Mucosa of descending colon (tissue), 3 donors: Measurements from ENCODE around the gene MYL7. TPM values are rescaled to one million over a fixed set of nuclear protein-coding genes. Genes with fewer than 3 reads are reported as not detected.

Experiments used
- ATAC-seq: fragments of 200-7000 bp; cut with Tn5 transposase; one replicate; pipeline ENCODE4 v1.9.1; 2020; ENCODE audit warnings: mild to moderate bottlenecking, moderate library complexity
- DNase-seq, 3 donors: peaks; one replicate each; pipeline ENCODE4 v3.0.0-alpha.2; 2020
- H3K36me3 ChIP-seq: fragments of 200-600 bp; one replicate; pipeline ENCODE4 v1.8.0; 2021; ENCODE audit warnings: low read depth, mild to moderate bottlenecking
- H3K4me1 ChIP-seq: fragments of 200-600 bp; one replicate; pipeline ENCODE4 v1.8.0; 2021; ENCODE audit warnings: low read depth, mild to moderate bottlenecking
- H3K4me3 ChIP-seq: fragments of 200-600 bp; one replicate; pipeline ENCODE4 v1.8.0; 2021; ENCODE audit warnings: mild to moderate bottlenecking
- H3K9me3 ChIP-seq: fragments of 200-600 bp; one replicate; pipeline ENCODE4 v1.8.0; 2021; ENCODE audit warnings: mild to moderate bottlenecking
- intact Hi-C, 2 donors: fragments of 100-400 bp; cut with DNase I in 1 of 2; cut with micrococcal nuclease in 1 of 2; formaldehyde crosslinking; loops; one replicate each; pipeline versions ENCODE4 v1.11.0 to v1.11.1; 2022; cut with DNase I, micrococcal nuclease
- total RNA-seq, 3 donors: library from RNA; stranded (reverse); fragmentation: NEBNext Ultra II Directional in 2 of 3; extraction: Animal tissue kit (Norgen Biotek cat#: 25700) in 2 of 3; gene quantifications; one replicate each; pipeline versions ENCODE4 v1.2.1 to v1.2.4, GENCODE V29; 2021 to 2023
- TF ChIP-seq, protein P1 (sequence below): fragments of 200-600 bp; IDR thresholded peaks from one replicate; pipeline ENCODE4 v1.8.0; 2022; ENCODE audit warnings: antibody characterized with exemption, mild to moderate bottlenecking
- donor health status: DM: no; HTN: no; CAD: no; lungs with moderate emphysema.
- donor health status: DM: no; HTN: no; CAD: no.
- donor health status: DM: no; HTN: yes; CAD: no.

Gene MYL7
- total RNA-seq, 3 donors from 2014 or later = 2.0 TPM; not detected in 2

DNA sequence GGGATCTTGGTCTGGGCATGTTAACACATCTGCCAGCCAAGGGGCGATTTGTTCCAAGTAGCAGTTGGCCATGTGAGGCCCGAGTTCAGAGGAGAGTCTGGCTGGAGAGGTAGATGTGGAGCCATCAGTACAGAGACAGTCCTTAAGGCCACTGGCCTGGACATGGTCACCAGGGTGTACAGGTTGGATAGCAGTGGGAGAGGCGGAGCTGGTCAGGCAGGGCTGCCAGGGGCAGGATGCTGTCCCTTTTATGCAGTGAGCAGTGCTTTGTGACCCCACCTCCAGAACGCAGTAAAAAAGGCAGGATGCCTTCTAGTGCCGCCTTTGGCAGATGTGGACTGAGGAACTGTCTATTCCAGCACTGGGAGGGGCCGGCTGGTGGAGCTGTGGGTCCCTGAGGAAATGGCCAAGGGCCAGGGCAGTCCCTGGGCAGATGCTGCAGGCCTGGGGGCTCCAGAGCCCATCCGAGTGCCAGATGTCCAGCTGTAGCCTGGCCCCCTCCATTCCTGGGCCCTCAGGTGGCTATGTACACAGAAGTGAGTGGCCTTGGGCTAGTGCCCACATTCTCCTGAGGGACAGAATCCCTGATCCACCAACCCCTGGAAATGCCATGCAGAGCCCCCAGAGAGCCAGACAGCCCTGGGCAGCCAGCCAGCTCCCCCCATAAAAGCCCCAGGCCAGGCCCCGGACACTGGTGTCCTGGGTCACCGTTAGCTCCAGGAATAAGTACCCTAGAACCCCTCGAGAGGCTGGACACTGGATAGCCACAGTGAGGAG lies 17.2 kb upstream of the MYL7 start:
- DNase-seq (no peak), ATAC-seq (no peak)
- intact Hi-C loops = no loop called here

DNA sequence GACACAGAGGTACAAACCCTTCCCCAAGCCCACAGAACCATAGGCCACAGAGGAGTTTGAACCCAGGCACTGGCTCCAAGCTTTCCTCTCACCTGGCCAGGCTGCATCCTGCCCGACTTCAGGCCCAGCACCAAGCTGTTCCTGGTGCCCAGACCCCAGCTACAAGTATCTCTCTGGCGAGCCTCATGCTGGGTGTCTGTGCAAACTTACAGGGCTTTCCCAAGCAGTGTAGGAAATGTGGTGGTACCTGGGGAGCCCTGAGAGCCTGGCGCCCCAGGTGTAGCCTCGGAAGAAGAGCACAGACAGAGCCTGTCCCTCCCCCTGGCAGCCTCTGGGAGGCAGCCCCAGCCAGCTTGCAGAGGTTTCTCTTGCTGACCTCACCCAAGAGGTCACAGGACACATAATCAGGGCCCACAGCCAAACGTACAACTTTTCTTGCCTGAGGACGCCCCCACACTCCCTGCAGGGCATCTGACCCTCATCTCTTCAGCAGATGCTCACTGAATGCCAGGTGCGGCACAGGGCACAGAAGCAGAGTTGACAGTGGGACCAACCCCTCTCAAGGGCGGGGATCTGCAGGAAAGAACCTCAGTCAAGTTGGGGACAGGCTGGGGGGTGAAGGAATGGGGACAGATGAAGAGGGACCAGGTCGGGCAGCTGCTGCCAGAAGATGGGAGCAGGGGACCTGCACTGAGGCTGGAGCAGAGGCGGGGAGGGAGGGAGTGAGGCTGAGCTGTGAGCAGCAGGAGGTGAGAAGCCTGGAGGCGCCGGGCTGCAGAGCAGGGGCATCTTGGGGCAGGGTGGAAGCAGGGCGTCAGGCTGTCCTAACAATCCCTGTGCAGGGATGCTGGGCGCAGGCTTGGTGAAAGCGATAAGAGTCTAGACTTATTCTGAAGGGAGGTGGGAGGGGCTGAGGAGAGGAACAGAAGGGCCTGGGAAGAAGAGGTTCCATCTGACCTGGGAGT lies 16.3 kb upstream of the MYL7 start:
- DNase-seq (no peak), ATAC-seq (no peak)
- Histone ChIP-seq H3K4me1 (no peaks in the 10 kb centered on the region), H3K36me3 (no peaks in the 10 kb centered on the region), H3K9me3 (no peaks in the 10 kb centered on the region), H3K4me3 (no peak overlapping the region)
- intact Hi-C loops = no loop called here
- TF ChIP-seq, protein P1, sequence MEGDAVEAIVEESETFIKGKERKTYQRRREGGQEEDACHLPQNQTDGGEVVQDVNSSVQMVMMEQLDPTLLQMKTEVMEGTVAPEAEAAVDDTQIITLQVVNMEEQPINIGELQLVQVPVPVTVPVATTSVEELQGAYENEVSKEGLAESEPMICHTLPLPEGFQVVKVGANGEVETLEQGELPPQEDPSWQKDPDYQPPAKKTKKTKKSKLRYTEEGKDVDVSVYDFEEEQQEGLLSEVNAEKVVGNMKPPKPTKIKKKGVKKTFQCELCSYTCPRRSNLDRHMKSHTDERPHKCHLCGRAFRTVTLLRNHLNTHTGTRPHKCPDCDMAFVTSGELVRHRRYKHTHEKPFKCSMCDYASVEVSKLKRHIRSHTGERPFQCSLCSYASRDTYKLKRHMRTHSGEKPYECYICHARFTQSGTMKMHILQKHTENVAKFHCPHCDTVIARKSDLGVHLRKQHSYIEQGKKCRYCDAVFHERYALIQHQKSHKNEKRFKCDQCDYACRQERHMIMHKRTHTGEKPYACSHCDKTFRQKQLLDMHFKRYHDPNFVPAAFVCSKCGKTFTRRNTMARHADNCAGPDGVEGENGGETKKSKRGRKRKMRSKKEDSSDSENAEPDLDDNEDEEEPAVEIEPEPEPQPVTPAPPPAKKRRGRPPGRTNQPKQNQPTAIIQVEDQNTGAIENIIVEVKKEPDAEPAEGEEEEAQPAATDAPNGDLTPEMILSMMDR = no peak

More for the DNA sequence above, 17.2 kb upstream of the MYL7 start:
- H3K4me1 ChIP-seq = no peaks in the 10 kb centered on the region
- no peak overlapping the region for H3K4me3 ChIP-seq
- H3K9me3 ChIP-seq = no peaks in the 10 kb centered on the region
- H3K36me3 ChIP-seq = no peaks in the 10 kb centered on the region
- TF ChIP-seq, protein P1 = no peak

DNA sequence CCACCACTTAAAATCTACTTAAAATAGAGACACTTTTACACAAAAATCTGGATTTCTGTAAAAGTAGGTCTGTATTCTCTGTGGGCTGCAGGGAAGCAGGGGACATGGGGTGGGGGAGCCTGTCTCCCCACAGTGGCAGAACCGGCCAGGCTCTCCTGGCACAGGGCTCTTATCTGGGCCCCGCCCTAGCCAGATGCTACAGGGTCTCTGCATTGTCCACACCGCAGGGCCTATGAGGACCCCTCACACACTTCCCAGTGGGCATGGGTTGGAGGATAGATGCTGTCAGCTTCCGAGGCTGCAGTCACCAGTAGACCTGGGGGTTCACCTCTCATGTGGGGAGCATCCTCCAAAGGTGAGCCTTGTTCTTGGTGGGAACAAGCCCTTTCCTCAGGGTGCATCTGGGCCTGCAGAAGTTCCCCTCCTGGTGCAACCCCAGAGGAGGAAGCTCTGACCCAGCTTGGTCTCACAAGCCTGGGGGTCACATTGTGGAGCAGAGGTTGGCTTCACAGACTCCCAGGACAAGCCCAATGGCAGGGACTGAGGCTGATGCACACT lies 15.4 kb upstream of the MYL7 start:
- intact Hi-C loops = no loop called here
- Histone ChIP-seq H3K4me1 (no peaks in the 10 kb centered on the region), H3K9me3 (no peaks in the 10 kb centered on the region), H3K36me3 (no peaks in the 10 kb centered on the region), H3K4me3 (no peak overlapping the region)
- ATAC-seq = no peak
- DNase-seq = no peak
- TF ChIP-seq, protein P1 = no peak

DNA sequence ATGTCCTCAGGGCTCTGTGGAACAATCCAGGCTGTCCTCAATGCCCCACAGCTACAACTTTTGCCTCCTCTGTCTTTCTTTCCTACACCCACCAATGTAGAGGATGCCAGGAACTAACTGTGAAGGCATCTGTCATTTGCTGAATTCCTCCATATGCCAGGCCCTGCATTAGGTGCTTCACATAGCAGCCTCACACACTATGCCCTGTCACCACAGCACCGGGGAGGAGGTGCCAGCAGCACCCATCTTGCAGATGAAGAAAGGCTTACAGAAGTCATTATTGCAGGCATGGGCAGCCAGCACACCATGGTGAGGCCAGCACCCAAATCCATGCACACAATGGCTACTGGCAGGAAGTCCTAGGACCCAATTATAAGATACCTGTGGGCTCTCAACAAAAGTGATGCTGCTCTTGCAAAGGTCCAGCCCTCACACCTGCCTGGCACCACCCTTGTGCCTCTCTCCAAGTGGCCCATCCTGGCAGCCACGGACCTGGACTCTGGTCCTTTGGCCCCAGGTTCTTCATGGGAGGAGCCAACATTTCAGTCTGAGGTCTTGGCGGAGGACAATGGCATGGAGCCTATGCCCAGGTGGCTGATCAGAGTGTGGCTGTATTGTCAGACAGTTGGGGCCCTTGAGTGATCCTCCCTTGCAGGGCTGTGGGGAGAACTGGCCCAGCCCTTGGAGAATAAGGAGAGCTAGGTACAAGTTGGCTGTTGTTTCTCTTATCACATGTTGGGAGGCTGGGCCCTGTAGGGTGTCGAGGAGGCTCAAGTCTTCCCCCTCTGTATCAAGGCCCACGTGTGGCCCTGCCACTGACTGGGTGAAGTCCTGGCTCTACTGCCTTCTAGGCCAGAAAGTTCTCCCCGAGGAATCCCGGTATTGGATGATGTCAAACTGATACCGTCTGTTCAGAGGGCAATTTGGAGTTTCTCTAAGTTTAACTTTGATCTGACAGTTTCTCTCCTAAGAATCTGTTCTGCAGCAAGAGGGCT lies 14.4 kb upstream of the MYL7 start:
- DNase-seq (no peak), ATAC-seq (no peak)
- Histone ChIP-seq H3K9me3 (no peaks in the 10 kb centered on the region), H3K4me1 (no peaks in the 10 kb centered on the region), H3K4me3 (no peak overlapping the region), H3K36me3 (no peaks in the 10 kb centered on the region)
- intact Hi-C loops = no loop called here
- TF ChIP-seq, protein P1 = no peak

DNA sequence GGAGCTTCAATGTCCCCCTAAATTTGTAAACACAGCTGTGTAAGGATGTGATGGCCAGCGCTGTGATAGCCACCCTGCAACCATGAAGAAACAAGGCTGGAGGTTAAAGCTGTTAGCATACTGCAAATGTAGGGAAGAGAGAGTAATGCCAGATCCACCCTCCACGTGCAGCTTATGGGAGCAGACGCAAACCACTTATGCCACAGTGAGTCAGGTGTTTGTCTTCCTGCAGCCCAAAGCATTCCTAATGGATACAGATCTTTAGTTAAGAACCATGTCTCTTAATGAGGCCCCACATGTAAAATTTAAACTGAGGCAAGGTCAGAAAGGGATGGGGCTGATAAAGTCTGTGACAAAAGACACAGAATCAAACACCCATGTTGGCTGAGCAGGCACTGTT lies 13.6 kb upstream of the MYL7 start:
- ATAC-seq = no peak

More for the DNA sequence above, 13.6 kb upstream of the MYL7 start:
- no peak overlapping the region for H3K4me3 ChIP-seq
- H3K4me1 ChIP-seq = no peaks in the 10 kb centered on the region
- TF ChIP-seq, protein P1 = no peak
- no peaks in the 10 kb centered on the region for H3K9me3 ChIP-seq
- intact Hi-C loops = no loop called here
- H3K36me3 ChIP-seq = no peaks in the 10 kb centered on the region
- no peak for DNase-seq
